Spleen (tissue), 11 donors: Measurements from ENCODE around the gene FBXL17. TPM values are rescaled to one million over a fixed set of nuclear protein-coding genes. Genes with fewer than 3 reads are reported as not detected.

ENCODE experiments used
- DNase-seq: peaks from one replicate; pipeline ENCODE4 v3.0.0-alpha.2; 2020
- H3K27ac ChIP-seq, 8 donors: fragments of 200-600 bp; sonication (generic) in 7 of 8; 1 replicate in 4 of 8; 2 replicates in 4 of 8; pipeline versions ENCODE4 v1.5.0 to v1.8.0; 2016 to 2021; ENCODE audit warnings: inconsistent platforms in 4 of 8, mild to moderate bottlenecking in 4 of 8, moderate library complexity in 1 of 8
- H3K27me3 ChIP-seq, 7 donors: fragments of 200-600 bp; sonication (generic) in 6 of 7; replicated peaks in 1 of 7; 1 replicate in 4 of 7; 2 replicates in 3 of 7; pipeline versions ENCODE4 v1.5.0 to v1.8.0; 2016 to 2021; ENCODE audit warnings: inconsistent platforms in 3 of 7, mild to moderate bottlenecking in 1 of 7
- H3K36me3 ChIP-seq, 6 donors: fragments of 200-600 bp; sonication (generic) in 5 of 6; 1 replicate in 4 of 6; 2 replicates in 2 of 6; pipeline versions ENCODE4 v1.5.0 to v1.8.0; 2016 to 2021; ENCODE audit warnings: inconsistent platforms in 2 of 6
- H3K4me1 ChIP-seq, 6 donors: fragments of 200-600 bp; sonication (generic) in 5 of 6; 1 replicate in 3 of 6; 2 replicates in 3 of 6; pipeline versions ENCODE4 v1.5.0 to v1.8.0; 2016 to 2021; ENCODE audit warnings: inconsistent platforms in 3 of 6
- H3K4me3 ChIP-seq, 8 donors: fragments of 200-600 bp; sonication (generic) in 7 of 8; 1 replicate in 4 of 8; 2 replicates in 4 of 8; pipeline versions ENCODE4 v1.5.0 to v1.8.0; 2016 to 2021; ENCODE audit warnings: inconsistent platforms in 4 of 8, mild to moderate bottlenecking in 4 of 8, moderate library complexity in 2 of 8
- H3K9me3 ChIP-seq, 8 donors: fragments of 200-600 bp; sonication (generic) in 7 of 8; 1 replicate in 4 of 8; 2 replicates in 4 of 8; pipeline versions ENCODE4 v1.5.0 to v1.8.0; 2016 to 2021; ENCODE audit warnings: inconsistent platforms in 4 of 8
- POLR2A ChIP-seq, 3 donors: fragments of 450-650 bp; IDR thresholded peaks; one replicate each; pipeline ENCODE4 v1.5.1; 2017; ENCODE audit warnings: antibody characterized with exemption in 3 of 3, mild to moderate bottlenecking in 1 of 3
- POLR2AphosphoS5 ChIP-seq, 3 donors: sonication (generic); formaldehyde crosslinking; IDR thresholded peaks; one replicate each; pipeline ENCODE4 v1.5.1; 2017; ENCODE audit warnings: antibody characterized with exemption in 3 of 3
- WGBS, 5 donors: extraction: QIAGEN DNeasy Blood & Tissue Kit in 3 of 5; methylation state at CpG; one replicate each; pipeline versions ENCODE4 v1.1.5 to v1.1.7; 2013 to 2018; 5-methylcytosine and 5-hydroxymethylcytosine counted together
- intact Hi-C: fragments of 100-400 bp; cut with DNase I; formaldehyde crosslinking; loops from one replicate; pipeline ENCODE4 v1.15.0; 2023; ENCODE audit warnings: low total_unique reads
- polyA plus RNA-seq, 3 donors: library from polyadenylated mRNA; stranded (reverse); fragments of 200-250 nt; gene quantifications; one replicate each; pipeline ENCODE4 v1.2.1, GENCODE V29; 2013
- total RNA-seq, 7 donors: library from RNA; depleted of rRNA in 3 of 7; stranded (reverse); fragments of >200 nt in 3 of 7; fragmentation: NEBNext Ultra II Directional in 4 of 7; extraction: Animal tissue kit (Norgen Biotek cat#: 25700) in 4 of 7; gene quantifications; one replicate each; pipeline versions ENCODE4 v1.1.0 to v1.2.1, GENCODE V29; 2016 to 2021
- TF ChIP-seq, protein P1 (sequence below), 11 experiments: fragments of 200-600 bp in 7 of 11; fragments of 450-650 bp in 4 of 11; sonication (generic) in 4 of 11; IDR thresholded peaks in 8 of 11; conservative IDR thresholded peaks in 3 of 11; 1 replicate in 7 of 11; 2 replicates in 4 of 11; pipeline versions ENCODE4 v1.4.0 to v1.8.0; 2016 to 2021; ENCODE audit warnings: antibody characterized with exemption in 11 of 11, inconsistent platforms in 4 of 11, mild to moderate bottlenecking in 1 of 11
- donor health status: healthy with polysubstance abuse.
- donor health status: DM: no; HTN: no; CAD: no; lungs with moderate emphysema.
- donor health status: DM: no; HTN: no; CAD: no.
- donor health status: Bipolar disorder and iron deficiency.
- donor health status: healthy.
- donor health status: DM: no; HTN: no; CAD: no.
- donor health status: DM: yes; HTN: yes; CAD: no.

FBXL17 gene
- total and polyA plus RNA-seq, 10 donors: 5.1 to 39.9 (median 21.8) TPM

- intact Hi-C loops: no loop called here
These were observed 563.9 kb downstream of the FBXL17 start for GRCh38 chr5:107817951-107818350.

GRCh38 chr5:107817436-107817835, 564.5 kb downstream of the FBXL17 start:
- WGBS, 5 donors: 71 to 89% (median 76%) methylated on average over 3 of the region's 3 CpGs
- intact Hi-C loops: no loop called here

More at GRCh38 chr5:107817951-107818350, 563.9 kb downstream of the FBXL17 start:
- no peak overlapping the region for H3K4me3 ChIP-seq
- no peaks in the 10 kb centered on the region for H3K27me3 ChIP-seq
- peaks cover 0 to 12% (median 0%) of the 10 kb centered on the region in 8 donors for H3K9me3 ChIP-seq
- 73 to 84% (median 79%) methylated on average over 2 of the region's 2 CpGs for WGBS, 5 donors
- H3K36me3 ChIP-seq: no peaks in the 10 kb centered on the region
- H3K4me1 ChIP-seq: no peaks in the 10 kb centered on the region
- no peak for DNase-seq
- no peak overlapping the region for H3K27ac ChIP-seq
- no peak for TF ChIP-seq POLR2AphosphoS5 (IDR thresholded peaks at IDR 0.05)
- no peak for TF ChIP-seq POLR2A (IDR thresholded peaks at IDR 0.05)
- TF ChIP-seq, protein P1, sequence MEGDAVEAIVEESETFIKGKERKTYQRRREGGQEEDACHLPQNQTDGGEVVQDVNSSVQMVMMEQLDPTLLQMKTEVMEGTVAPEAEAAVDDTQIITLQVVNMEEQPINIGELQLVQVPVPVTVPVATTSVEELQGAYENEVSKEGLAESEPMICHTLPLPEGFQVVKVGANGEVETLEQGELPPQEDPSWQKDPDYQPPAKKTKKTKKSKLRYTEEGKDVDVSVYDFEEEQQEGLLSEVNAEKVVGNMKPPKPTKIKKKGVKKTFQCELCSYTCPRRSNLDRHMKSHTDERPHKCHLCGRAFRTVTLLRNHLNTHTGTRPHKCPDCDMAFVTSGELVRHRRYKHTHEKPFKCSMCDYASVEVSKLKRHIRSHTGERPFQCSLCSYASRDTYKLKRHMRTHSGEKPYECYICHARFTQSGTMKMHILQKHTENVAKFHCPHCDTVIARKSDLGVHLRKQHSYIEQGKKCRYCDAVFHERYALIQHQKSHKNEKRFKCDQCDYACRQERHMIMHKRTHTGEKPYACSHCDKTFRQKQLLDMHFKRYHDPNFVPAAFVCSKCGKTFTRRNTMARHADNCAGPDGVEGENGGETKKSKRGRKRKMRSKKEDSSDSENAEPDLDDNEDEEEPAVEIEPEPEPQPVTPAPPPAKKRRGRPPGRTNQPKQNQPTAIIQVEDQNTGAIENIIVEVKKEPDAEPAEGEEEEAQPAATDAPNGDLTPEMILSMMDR (IDR thresholded peaks at IDR 0.05 in 8 of 11, conservative IDR thresholded peaks at IDR 0.05 in 3 of 11): no peak

GRCh38 chr5:107815109-107815508, 566.8 kb downstream of the FBXL17 start:
- intact Hi-C loops: no loop called here
- H3K27me3 ChIP-seq: no peaks in the 10 kb centered on the region
- no peaks in the 10 kb centered on the region for H3K36me3 ChIP-seq
- no peaks in the 10 kb centered on the region for H3K4me1 ChIP-seq
- H3K27ac ChIP-seq: no peak overlapping the region
- no peak for DNase-seq
- no peak overlapping the region for H3K4me3 ChIP-seq
- no peaks in the 10 kb centered on the region for H3K9me3 ChIP-seq
- WGBS, 5 donors: 76 to 91% (median 88%) methylated on average over 10 of the region's 10 CpGs
- no peak for TF ChIP-seq POLR2A (IDR thresholded peaks at IDR 0.05)
- no peak for TF ChIP-seq POLR2AphosphoS5 (IDR thresholded peaks at IDR 0.05)
- TF ChIP-seq, protein P1 (IDR thresholded peaks at IDR 0.05 in 8 of 11, conservative IDR thresholded peaks at IDR 0.05 in 3 of 11): no peak

More at GRCh38 chr5:107817436-107817835, 564.5 kb downstream of the FBXL17 start:
- Histone ChIP-seq H3K27ac (no peak overlapping the region), H3K4me3 (no peak overlapping the region), H3K36me3 (no peaks in the 10 kb centered on the region), H3K9me3 (peaks cover 0 to 8% (median 0%) of the 10 kb centered on the region in 8 donors), H3K4me1 (no peaks in the 10 kb centered on the region), H3K27me3 (no peaks in the 10 kb centered on the region)
- TF ChIP-seq POLR2A (IDR thresholded peaks at IDR 0.05): no peak
- TF ChIP-seq, protein P1 (IDR thresholded peaks at IDR 0.05 in 8 of 11, conservative IDR thresholded peaks at IDR 0.05 in 3 of 11): no peak
- no peak for TF ChIP-seq POLR2AphosphoS5 (IDR thresholded peaks at IDR 0.05)
- DNase-seq: no peak

GRCh38 chr5:107814183-107814827, 567.6 kb downstream of the FBXL17 start:
- WGBS, 5 donors: 76 to 95% (median 88%) methylated on average over 6 to 7 of the region's 7 CpGs
- Histone ChIP-seq H3K9me3 (no peaks in the 10 kb centered on the region), H3K27ac (no peak overlapping the region), H3K36me3 (no peaks in the 10 kb centered on the region), H3K4me1 (no peaks in the 10 kb centered on the region), H3K4me3 (no peak overlapping the region), H3K27me3 (no peaks in the 10 kb centered on the region)
- DNase-seq: no peak
- intact Hi-C loops: no loop called here
- TF ChIP-seq, protein P1 (IDR thresholded peaks at IDR 0.05 in 8 of 11, conservative IDR thresholded peaks at IDR 0.05 in 3 of 11): no peak
